HG03432 (cell line): Measurements from ENCODE around the gene PJVK.
"Not testable (repeated sequence)": the region's sequence is repeated elsewhere in the genome, so short reads cannot be mapped to it uniquely, and the experiment has no call there.

ENCODE experiments used
- ATAC-seq: cut with Tn5 transposase; IDR thresholded peaks from one replicate; pipeline ENCODE4 v1.9.1; 2021; ENCODE audit warnings: mild to moderate bottlenecking, moderate library complexity; ENCODE audit not compliant: unreplicated experiment

PJVK gene

GRCh38 chr2:178450774-178451525 lies at the start of gene PJVK, which contains the start of gene PRKRA:
TSS of gene PJVK (plus strand) at chr2:178451378. CDS start at chr2:178453410, 2,032 bp downstream.
TSS of gene PRKRA (minus strand) at chr2:178451175. CDS start at chr2:178451030, 145 bp downstream.
- ATAC-seq, result peak; percentile 86

- ATAC-seq, result no peak
Observed at GRCh38 chr2:178401994-178402437, 49.2 kb upstream of the PJVK start.

- ATAC-seq, result peak; percentile 63
Observed at GRCh38 chr2:178403671-178404306, 47.4 kb upstream of the PJVK start.

- ATAC-seq, result peak; percentile 99
Observed at GRCh38 chr2:178404368-178404767, 46.8 kb upstream of the PJVK start.

DNA sequence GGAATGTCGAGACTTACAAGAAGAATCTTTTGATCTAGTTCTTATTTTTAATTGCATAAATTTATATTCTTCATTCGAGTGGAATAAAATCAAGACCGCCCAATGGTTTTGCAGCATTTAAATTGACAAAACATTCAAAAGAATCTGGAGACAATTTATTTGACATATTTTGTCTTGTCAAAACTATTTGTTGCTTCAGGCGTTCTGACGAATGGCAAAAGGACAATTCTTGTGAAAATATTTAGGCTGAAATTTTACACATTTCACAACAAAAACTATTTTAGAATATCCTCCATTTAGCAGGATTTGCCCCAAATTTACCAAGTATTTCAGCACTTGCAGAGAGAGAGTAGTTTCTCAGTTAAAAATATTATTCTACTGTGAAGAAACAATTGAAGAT lies 41.9 kb upstream of the PJVK start:
- no peak for ATAC-seq

- ATAC-seq, result no peak
Observed at GRCh38 chr2:178412047-178412446, 39.1 kb upstream of the PJVK start.

DNA sequence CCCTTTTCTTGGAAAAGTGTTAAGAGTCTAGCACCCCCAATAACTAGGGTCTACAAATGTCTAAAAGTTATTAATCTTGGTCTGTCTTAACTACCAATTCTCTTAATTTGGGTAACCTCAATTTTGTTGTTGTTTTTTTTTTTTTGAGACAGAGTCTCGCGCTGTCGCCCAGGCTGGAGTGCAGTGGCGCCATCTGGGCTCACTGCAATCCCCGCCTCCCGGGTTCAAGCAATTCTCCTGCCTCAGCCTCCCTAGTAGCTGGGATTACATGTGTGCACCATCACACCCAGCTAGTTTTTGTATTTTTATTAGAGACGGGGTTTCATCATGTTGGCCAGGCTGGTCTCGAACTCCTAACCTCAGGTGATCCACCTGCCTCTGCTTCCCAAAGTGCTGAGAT lies 38.7 kb upstream of the PJVK start:
- ATAC-seq, result not testable (repeated sequence)

DNA sequence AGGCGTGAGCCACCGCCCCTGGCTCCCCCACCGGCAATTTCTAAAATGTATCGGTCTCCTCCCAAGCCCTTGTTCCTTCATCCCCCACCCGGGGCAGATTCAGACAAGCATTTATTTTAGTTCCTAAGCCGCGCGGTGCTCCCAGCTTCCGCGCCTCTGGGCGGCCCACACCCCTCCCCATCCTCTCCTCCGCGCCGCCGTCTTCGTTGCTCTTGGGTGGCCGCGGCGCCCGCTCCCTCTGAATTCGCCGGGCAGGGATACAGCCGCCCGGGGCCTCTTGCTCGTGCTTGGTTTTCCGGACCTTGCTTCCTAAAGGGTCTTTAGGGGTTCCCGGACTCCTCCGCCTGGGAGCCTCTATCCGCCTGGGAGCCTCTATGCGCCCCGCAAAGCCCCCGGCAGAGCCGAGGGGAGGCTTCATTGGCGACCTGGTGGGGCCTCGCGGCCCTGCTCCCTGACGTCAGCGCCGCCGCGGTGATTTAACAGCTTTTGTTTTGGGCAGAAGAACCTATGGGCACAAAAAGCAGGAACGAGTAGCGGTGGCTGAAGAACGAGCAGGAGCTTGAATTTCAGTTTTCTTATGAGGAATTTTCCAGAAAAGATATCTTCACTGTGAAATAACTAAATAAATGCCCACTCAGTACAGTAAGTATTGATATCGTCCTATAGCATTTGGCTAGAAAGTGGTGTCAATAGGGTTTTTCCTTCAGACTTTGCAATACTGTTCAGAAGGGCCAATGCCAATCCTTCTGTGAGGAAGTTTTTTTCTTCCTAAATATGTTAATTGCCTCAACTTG lies 37.5 kb upstream of the PJVK start:
- peak; percentile 85 for ATAC-seq

DNA sequence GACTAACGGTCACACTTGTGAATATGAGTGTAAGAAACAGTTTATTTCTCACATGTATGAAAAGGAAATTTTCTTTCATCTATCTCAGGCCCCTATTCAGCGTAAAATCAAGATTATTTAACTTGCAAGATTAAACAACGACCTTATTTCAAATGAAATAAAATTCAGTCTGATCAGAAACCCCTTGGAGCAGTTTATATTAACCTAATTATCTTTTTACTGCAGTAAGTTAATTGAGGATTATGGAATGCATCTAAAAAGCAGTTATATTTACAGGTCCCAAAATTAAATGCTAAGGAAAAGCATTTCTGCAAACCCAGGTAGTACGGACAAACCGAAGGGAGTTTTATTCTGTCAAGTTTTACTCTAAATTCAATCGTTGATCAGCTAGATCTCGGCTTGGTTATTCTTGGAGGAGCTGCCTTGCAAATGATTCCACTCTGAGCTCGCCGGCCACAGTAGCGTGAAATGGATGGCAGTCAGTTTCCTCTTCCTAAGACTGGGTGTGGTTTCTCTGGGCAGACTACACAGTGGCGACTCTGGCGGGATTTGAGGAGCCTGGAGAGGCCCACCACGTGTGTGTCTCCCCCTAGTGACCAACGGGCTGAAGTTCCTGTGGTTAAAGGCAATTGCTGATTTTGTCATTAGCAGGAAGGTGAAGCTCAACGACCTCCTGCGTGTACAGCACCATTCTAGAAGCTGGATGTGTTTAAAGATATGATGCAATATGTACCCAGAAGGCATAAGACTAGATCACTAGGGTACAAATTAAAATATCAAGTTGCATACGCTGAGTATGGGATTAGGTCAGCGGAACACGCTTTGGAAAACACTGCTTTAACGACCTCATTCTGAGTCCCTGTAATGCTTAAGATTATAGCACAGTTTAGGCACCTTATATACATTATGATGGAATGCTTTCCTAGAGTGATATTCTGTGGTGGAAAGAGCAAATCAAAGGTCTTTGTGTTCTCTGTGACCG lies 36.6 kb upstream of the PJVK start:
- ATAC-seq, result peak; percentile 77

- no peak for ATAC-seq
Observed at GRCh38 chr2:178415979-178416378, 35.2 kb upstream of the PJVK start.

DNA sequence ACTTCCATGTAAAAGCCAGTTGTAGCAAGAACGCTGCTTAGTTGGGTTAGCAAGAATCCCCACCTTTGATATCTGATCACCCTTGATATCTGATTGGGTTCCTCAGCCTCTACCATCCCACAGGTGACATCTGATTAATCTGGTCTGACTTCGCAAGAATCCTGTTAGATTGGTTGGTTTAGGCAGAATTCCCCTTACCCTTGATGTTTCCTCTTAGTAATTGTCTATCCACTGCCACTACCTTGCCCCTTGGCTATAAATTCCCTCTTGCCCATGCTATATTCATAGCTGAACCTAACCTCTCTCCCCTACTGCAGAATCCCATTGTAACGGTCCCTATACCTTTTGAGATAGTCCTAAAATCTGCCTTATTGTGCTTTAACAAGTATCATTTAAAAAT lies 33.3 kb upstream of the PJVK start:
- ATAC-seq, result no peak

GRCh38 chr2:178418426-178418825 lies 32.8 kb upstream of the PJVK start:
- no peak for ATAC-seq

DNA sequence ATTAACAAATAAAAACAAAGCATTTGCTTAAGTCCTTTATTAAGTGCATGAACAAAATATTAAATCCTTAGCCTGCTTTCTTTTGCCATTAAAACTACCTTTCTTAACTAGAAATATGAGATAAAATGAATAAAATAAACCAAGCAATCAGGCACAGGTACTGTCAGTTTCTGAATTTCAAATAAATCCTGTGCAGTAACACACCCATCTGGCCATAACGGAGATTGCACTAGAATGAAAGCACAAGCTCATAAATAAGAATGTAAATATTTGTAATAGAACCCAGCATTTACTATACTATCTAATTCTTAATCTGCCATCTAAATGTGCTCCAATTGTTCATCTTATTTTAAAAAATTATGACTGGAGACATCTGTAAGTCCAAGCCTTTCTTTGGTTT lies 32.1 kb upstream of the PJVK start:
- ATAC-seq, result no peak

GRCh38 chr2:178420463-178420999 lies 30.6 kb upstream of the PJVK start:
- ATAC-seq, result no peak

- no peak for ATAC-seq
Observed at GRCh38 chr2:178422097-178422496, 29.1 kb upstream of the PJVK start.

GRCh38 chr2:178423746-178424145 lies 27.4 kb upstream of the PJVK start:
- ATAC-seq, result not testable (repeated sequence)

GRCh38 chr2:178425255-178425827 lies 25.8 kb upstream of the PJVK start:
- ATAC-seq, result no peak

GRCh38 chr2:178426388-178426787 lies 24.8 kb upstream of the PJVK start:
- ATAC-seq, result no peak

- ATAC-seq, result no peak
Observed at GRCh38 chr2:178427458-178427857, 23.7 kb upstream of the PJVK start.

GRCh38 chr2:178428396-178428806 lies 22.8 kb upstream of the PJVK start:
- ATAC-seq, result no peak
